Fibroblast of villous mesenchyme (primary cell): ENCODE measurements around the gene SPCS1. TPM values are rescaled to one million over a fixed set of nuclear protein-coding genes. Genes with fewer than 3 reads are reported as not detected.

Source experiments
- DNase-seq: peaks from one replicate; pipeline ENCODE4 v3.0.0-alpha.2; 2010; ENCODE audit warnings: low read depth
- H3K4me3 ChIP-seq: 2 replicates; pipeline ENCODE4 v1.5.1; 2011; ENCODE audit warnings: low read depth, mild to moderate bottlenecking, low read length
- CTCF ChIP-seq: IDR thresholded peaks from 2 replicates; pipeline ENCODE4 v1.5.1; 2012; ENCODE audit warnings: low read depth, mild to moderate bottlenecking, low read length; ENCODE audit not compliant: insufficient read depth
- total RNA-seq: library from RNA; depleted of rRNA; stranded (reverse); fragments of >200 nt; gene quantifications from 2 replicates; pipeline ENCODE4 v1.2.3, GENCODE V29; 2012

The SPCS1 gene
- total RNA-seq, 1 donor: 66.9 TPM

GRCh38 chr3:52705438-52705687, 543 bp upstream of the SPCS1 start:
- peak overlapping the region; percentile 94 for H3K4me3 ChIP-seq
- no peak for DNase-seq
- no peak for TF ChIP-seq CTCF

- no peak for TF ChIP-seq CTCF
- DNase-seq: no peak
- H3K4me3 ChIP-seq: peak overlapping the region; percentile 94
Observed at GRCh38 chr3:52707585-52707984, 1.7 kb downstream of the SPCS1 start.

- TF ChIP-seq CTCF: no peak
- no peak for DNase-seq
- H3K4me3 ChIP-seq: no peak overlapping the region
Observed at GRCh38 chr3:52710512-52710911, 4.6 kb downstream of the SPCS1 start.

GRCh38 chr3:52712291-52713212, 6.6 kb downstream of the SPCS1 start:
- no peak for DNase-seq
- no peak for TF ChIP-seq CTCF
- no peak overlapping the region for H3K4me3 ChIP-seq

- no peak overlapping the region for H3K4me3 ChIP-seq
- no peak for TF ChIP-seq CTCF
- no peak for DNase-seq
Observed at GRCh38 chr3:52714335-52715302, 8.7 kb downstream of the SPCS1 start.

GRCh38 chr3:52715714-52716305, 9.9 kb downstream of the SPCS1 start:
- DNase-seq: no peak
- no peak for TF ChIP-seq CTCF
- H3K4me3 ChIP-seq: no peak overlapping the region
